Brain microvascular endothelial cell (primary cell): ENCODE measurements around the gene ASXL3.
A peak's percentile ranks its signal among the peaks of the same experiment; 100 is the strongest.

Experiments used
- DNase-seq: peaks from one replicate; pipeline ENCODE4 v3.0.0-alpha.2; 2020
- H3K27ac ChIP-seq: fragments of 250-450 bp; sonication (Bioruptor Pico); 2 replicates; pipeline ENCODE4 v1.5.1; 2020; ENCODE audit warnings: mild to moderate bottlenecking, moderate library complexity
- H3K27me3 ChIP-seq: fragments of 250-450 bp; sonication (Bioruptor Pico); replicated peaks from 2 replicates; pipeline ENCODE4 v1.5.1; 2020; ENCODE audit warnings: mild to moderate bottlenecking
- H3K36me3 ChIP-seq: fragments of 250-450 bp; sonication (Bioruptor Pico); replicated peaks from 2 replicates; pipeline ENCODE4 v1.5.1; 2020; ENCODE audit warnings: mild to moderate bottlenecking
- H3K4me3 ChIP-seq: 2 replicates; pipeline ENCODE4 v1.5.1; 2011; ENCODE audit warnings: low read depth, mild to moderate bottlenecking, control low read depth, low read length, moderate library complexity
- CTCF ChIP-seq: IDR thresholded peaks from 2 replicates; pipeline ENCODE4 v1.5.1; 2011; ENCODE audit warnings: low read depth, mild to moderate bottlenecking, moderate library complexity, low read length, control low read depth, inconsistent platforms; ENCODE audit errors: missing control alignments
- in situ Hi-C: cut with HindIII; loops from 2 replicates; pipeline ENCODE4 v1.10.0; 2017; ENCODE audit warnings: low sequenced_read_pairs, low pct_ligation_motif_present

ASXL3 gene

GRCh38 chr18:33567705-33568104, 10.3 kb upstream of the ASXL3 start:
- TF ChIP-seq CTCF = no peak
- H3K27me3 ChIP-seq = no peaks in the 10 kb centered on the region
- no peak overlapping the region for H3K4me3 ChIP-seq
- in situ Hi-C loops = no loop called here
- H3K36me3 ChIP-seq = no peaks in the 10 kb centered on the region
- DNase-seq = no peak
- H3K27ac ChIP-seq = no peak overlapping the region

GRCh38 chr18:33571998-33572787, 5.8 kb upstream of the ASXL3 start:
- H3K27me3 ChIP-seq = no peaks in the 10 kb centered on the region
- no peaks in the 10 kb centered on the region for H3K36me3 ChIP-seq
- no peak overlapping the region for H3K4me3 ChIP-seq
- H3K27ac ChIP-seq = no peak overlapping the region
- TF ChIP-seq CTCF = no peak
- DNase-seq = no peak
- in situ Hi-C loops = no loop called here

GRCh38 chr18:33573193-33573592, 4.8 kb upstream of the ASXL3 start:
- TF ChIP-seq CTCF = no peak
- in situ Hi-C loops = no loop called here

GRCh38 chr18:33575451-33575850, 2.6 kb upstream of the ASXL3 start:
- no peak for DNase-seq
- no peaks in the 10 kb centered on the region for H3K27me3 ChIP-seq
- in situ Hi-C loops = no loop called here
- TF ChIP-seq CTCF = no peak
- H3K36me3 ChIP-seq = no peaks in the 10 kb centered on the region
- H3K27ac ChIP-seq = no peak overlapping the region
- H3K4me3 ChIP-seq = no peak overlapping the region

More at GRCh38 chr18:33573193-33573592, 4.8 kb upstream of the ASXL3 start:
- Histone ChIP-seq H3K27me3 (no peaks in the 10 kb centered on the region), H3K36me3 (no peaks in the 10 kb centered on the region), H3K27ac (no peak overlapping the region), H3K4me3 (no peak overlapping the region)
- DNase-seq = no peak

GRCh38 chr18:33576999-33577646, 896 bp upstream of the ASXL3 start:
- no peak for TF ChIP-seq CTCF
- Histone ChIP-seq H3K27ac (no peak overlapping the region), H3K27me3 (no peaks in the 10 kb centered on the region), H3K36me3 (no peaks in the 10 kb centered on the region), H3K4me3 (peak overlapping the region; percentile 80)
- DNase-seq = no peak
- in situ Hi-C loops = no loop called here
